Activated T-cell treated with anti-CD3 and anti-CD28 coated beads, Interleukin-2, amount 50 U/mL, for 1 hour (primary cell): ENCODE data around the gene SLC23A1.
"Not testable (repeated sequence)": the region's sequence is repeated elsewhere in the genome, so short reads cannot be mapped to it uniquely, and the experiment has no call there.

Source experiments
- DNase-seq: peaks from one replicate; pipeline ENCODE4 v3.0.0-alpha.2; 2020

The SLC23A1 gene

DNA sequence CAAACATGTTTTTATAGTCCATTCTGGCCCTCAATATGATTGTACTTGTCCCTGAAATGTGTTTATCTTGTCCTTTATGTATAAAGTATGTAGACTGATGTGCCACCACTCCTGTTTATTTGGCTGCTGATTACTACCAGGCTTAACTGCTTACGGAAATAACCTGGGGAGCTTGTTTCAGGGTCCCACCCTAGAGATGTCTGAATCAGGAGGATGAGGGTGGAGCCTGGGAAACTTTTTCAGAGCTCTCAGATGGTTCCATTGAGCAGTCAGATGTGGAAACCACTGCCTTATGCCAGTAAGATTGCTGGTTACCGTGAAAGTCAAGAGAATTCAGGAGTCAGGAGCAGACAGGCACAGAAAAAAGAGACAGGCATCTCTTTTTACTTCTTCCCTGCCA lies 19.2 kb downstream of the SLC23A1 start:
- no peak for DNase-seq

DNA sequence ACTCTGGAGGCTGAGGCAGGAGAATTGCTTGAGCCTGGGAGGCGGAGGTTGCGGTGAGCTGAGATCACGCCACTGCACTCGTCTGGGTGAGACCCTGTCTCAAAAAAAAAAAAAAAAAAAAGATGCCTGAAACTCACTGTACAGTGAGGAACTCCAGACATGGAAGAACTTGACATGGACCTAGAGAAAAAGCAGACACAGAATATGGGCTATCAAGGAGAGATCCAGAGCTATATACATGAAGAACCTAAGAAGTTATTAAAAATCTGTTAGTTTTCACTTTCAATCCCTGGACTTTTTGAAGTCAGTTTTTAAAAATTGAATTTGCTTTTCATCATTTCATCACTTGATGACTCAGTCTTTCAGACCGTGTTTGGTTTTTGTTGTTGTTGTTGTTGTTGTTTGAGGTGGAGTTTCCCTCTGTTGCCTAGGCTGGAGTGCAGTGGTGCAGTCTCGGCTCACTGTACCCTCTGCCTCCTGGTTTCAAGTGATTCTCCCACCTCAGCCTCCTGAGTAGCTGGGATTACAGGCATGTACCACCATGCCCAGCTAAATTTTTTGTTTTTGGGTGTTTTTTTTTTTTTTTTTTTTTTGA lies 21.2 kb downstream of the SLC23A1 start:
- no peak for DNase-seq

DNA sequence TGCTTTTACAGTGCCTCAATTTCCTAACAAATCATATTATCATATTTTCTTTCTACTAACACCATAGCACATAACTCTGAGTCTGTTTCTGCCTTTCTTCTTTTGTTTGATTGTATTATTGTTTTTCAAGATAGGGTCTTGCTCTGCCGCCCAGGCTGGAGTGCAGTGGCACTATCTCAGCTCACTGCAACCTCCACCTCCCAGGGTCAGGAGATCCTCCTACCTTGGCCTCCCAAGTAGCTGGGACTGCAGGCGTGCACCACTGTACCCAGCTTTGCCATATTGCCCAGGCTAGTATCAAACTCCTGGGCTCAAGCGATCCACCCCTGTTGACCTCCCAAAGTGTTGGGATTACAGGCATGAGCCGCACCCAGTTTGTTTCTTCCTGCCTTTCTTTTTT lies 22.7 kb downstream of the SLC23A1 start:
- no peak for DNase-seq

- no peak for DNase-seq
Measured at GRCh38 chr5:139358064-139358463, 25.0 kb downstream of the SLC23A1 start.

GRCh38 chr5:139355900-139356299 lies 27.2 kb downstream of the SLC23A1 start:
- not testable (repeated sequence) for DNase-seq

- DNase-seq: no peak
Measured at GRCh38 chr5:139354186-139354585, 28.9 kb downstream of the SLC23A1 start.

DNA sequence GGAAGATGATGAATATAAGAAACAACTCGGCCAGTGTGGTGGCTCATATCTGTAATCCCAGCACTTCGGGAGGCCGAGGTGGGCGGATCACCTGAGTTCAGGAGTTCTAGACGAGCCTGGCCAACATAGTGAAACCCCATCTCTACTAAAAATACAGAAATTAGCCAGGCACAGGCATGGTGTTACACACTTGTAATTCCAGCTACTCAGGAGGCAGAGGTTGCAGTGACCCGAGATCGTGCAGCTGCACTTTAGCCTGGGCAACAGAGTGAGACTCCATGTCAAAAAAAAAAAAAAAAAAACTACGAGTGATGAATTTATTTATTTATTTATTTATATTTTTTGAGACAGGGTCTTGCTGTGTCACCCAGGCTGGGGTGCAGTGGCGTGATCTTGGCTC lies 35.2 kb downstream of the SLC23A1 start:
- DNase-seq: not testable (repeated sequence)

- DNase-seq: not testable (repeated sequence)
Measured at GRCh38 chr5:139345442-139345841, 37.7 kb downstream of the SLC23A1 start.

- DNase-seq: no peak
Measured at GRCh38 chr5:139344177-139344576, 38.9 kb downstream of the SLC23A1 start.

DNA sequence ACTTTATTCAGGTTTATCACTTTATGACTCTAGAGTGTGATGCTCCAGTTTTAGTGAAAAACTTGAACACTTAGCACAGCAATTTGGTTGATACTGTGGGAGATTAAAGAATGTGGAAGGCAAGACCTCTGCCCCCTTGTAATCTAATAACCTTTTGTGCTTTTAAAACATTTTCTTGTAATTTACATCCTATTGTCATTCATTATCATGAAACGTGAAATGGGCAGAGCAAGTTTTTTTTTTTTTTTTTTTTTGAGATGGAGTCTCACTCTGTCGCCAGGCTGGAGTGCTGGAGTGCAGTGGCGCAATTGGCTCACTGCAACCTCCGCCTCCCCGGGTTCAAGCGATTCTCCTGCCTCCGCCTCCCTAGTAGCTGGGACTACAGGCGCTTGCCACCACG lies 39.6 kb downstream of the SLC23A1 start:
- no peak for DNase-seq

DNA sequence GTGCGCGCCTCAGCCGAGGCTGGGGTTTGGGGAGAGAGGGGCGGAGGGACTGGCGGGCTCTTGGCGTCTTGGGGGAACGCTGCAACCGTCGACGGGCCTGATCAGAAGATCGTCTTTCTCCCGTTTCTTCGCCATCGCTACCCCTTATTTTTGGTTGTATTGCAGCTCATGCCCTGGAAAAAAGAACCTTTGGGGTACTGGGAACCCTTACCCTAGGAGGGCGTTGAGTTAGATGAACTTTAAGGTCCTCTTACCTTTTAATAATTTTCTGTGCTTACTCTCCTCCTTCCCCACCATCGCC lies 40.7 kb downstream of the SLC23A1 start:
- no peak for DNase-seq

DNA sequence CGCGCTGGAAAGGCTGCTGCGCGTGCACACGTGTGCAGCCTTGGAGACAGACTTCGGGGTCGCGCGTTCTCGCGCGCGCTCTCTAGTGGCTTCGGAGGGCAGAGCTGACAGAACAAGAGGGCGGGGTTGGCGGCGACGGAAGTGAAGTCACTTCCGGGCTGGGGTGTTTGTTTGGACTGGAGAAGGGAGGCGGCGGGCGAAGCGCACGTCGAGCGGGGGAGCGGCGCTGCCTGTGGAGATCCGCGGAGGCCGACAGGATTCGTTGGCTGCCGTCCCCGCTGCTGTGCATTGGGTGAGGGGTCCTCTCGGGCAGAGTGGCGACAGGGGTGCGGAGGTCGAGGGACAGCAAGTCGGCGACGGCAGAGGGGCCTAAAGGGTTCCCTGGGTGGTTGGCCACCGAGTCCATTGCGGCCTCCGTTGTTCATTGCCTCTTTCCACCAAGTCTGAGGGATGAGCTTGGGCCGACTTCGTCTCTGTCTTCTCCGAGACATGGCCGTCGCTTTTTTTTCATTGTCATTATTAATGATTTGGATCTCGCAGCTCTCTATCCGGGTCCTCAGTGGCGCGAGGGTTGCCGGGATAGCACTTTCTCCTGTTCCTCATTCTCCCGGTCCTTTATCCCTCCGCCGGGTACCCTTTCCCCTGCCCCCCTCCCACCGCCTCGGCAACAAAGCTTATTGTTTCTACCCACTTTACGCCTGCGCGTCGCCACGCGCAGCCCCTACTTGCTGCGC lies 41.2 kb downstream of the SLC23A1 start, which contains the start of gene PAIP2:
Gene PAIP2 (plus strand): TSS at position 166 of the 734 bp plus-strand sequence. CDS start 21,931 bp downstream, outside the sequence.
- peak; percentile 98 for DNase-seq

DNA sequence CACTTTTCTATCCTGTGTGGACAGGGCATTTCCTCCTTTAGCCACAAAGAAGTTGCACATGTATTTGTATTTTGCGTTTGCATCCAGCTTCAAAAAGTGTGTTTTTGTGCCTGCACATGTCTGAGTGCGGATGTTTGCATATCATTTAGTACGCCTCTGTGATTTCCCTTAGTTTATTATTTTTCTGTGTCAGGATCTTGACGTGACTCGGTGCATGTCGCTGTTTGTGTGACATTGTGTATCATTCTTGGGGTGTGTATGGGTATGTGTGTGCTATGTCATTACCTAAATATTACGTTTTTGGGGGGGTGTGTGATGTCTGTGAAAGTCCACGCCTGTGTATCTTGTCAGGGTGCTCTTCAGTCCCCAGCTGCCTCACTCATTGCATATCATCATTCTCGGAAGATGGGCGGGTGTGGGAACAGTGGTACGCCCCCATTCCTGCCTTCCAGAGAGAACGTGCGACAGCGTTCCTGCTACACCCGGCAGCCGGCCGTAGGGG lies 41.9 kb downstream of the SLC23A1 start:
- no peak for DNase-seq

DNA sequence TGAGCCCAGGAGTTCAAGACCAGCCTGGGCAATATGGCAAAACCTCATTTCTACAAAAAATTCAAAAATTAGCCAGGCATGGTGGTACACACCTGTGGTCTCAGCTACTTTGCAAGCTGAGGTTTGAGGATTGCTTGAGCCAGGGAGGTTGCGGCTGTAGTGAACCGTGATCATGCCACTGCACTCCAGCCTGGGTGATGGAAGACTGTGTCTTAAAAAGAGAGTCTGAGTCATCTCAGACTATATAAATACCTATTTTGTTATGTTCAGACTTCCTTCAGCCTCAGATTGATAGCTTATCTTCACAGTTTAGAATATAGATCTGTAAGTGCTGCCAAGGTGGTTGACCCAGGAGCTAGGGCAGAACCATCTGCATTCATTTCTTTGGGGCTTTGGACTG lies 43.0 kb downstream of the SLC23A1 start:
- DNase-seq: no peak

- no peak for DNase-seq
Measured at GRCh38 chr5:139335811-139336210, 47.3 kb downstream of the SLC23A1 start.
